Activated CD4-positive, alpha-beta memory T cell treated with anti-CD3 and anti-CD28 coated beads for 36 hours (primary cell): ENCODE measurements around the gene NUDT8. TPM values are rescaled to one million over a fixed set of nuclear protein-coding genes. Genes with fewer than 3 reads are reported as not detected.

Experiments used
- CTCF ChIA-PET: fragments of 350-600 bp; sonication (Branson Sonifier 250); formaldehyde crosslinking; loops from one replicate; lab custom pipeline; 2021; ENCODE audit warnings: antibody characterized with exemption, inconsistent platforms; lab: Charles Lee
- POLR2A ChIA-PET: fragments of 350-600 bp; sonication (Branson Sonifier 250); formaldehyde crosslinking; loops from one replicate; lab custom pipeline; 2021; ENCODE audit warnings: antibody characterized with exemption; lab: Charles Lee
- DNase-seq: peaks from one replicate; pipeline ENCODE4 v3.0.0-alpha.2; 2020
- H3K27ac Mint-ChIP-seq: one replicate; pipeline ENCODE4 v1.8.0; 2021; ENCODE audit warnings: mixed read lengths
- H3K27me3 Mint-ChIP-seq: one replicate; pipeline ENCODE4 v1.8.0; 2021; ENCODE audit warnings: mixed read lengths
- H3K36me3 Mint-ChIP-seq: one replicate; pipeline ENCODE4 v1.8.0; 2021; ENCODE audit warnings: mixed read lengths
- H3K4me1 Mint-ChIP-seq: one replicate; pipeline ENCODE4 v1.8.0; 2021; ENCODE audit warnings: low read depth, mixed read lengths
- H3K4me3 Mint-ChIP-seq: one replicate; pipeline ENCODE4 v1.8.0; 2021; ENCODE audit warnings: mild to moderate bottlenecking, mixed read lengths
- H3K9me3 Mint-ChIP-seq: one replicate; pipeline ENCODE4 v1.8.0; 2021; ENCODE audit warnings: mixed read lengths
- intact Hi-C: fragments of 100-400 bp; cut with micrococcal nuclease; formaldehyde crosslinking; loops from one replicate; pipeline ENCODE4 v1.15.1; 2023
- total RNA-seq, 2 experiments: library from RNA; stranded (reverse); gene quantifications; one replicate each; pipeline ENCODE4 v1.2.3, GENCODE V29; 2021

NUDT8 gene
- total RNA-seq, 2 experiments from 2014 or later = 23.3 to 24.3 TPM

- intact Hi-C loops = no loop called here
- Mint-ChIP-seq H3K36me3 (no peaks in the 10 kb centered on the region), H3K27me3 (peaks cover 4% of the 10 kb centered on the region), H3K4me1 (peaks cover 27% of the 10 kb centered on the region), H3K9me3 (peaks cover 2% of the 10 kb centered on the region), H3K4me3 (no peak overlapping the region), H3K27ac (peak overlapping the region; percentile 16)
- ChIA-PET CTCF (interaction anchor here (0.6 to 7.7 kb wide), 6 partner anchors 10 to 474 kb away, joined by 3 to 56 read pairs (median 6); partner anchors contain the start of gene NUDT8), POLR2A (interaction anchor here (1.6 kb wide), 1 partner anchor 17 kb away, joined by 5 read pairs; the partner anchor contains the start of gene NUDT8)
- DNase-seq = peak; percentile 31
Measured at GRCh38 chr11:67645521-67646461, 16.1 kb upstream of the NUDT8 start.

GRCh38 chr11:67644472-67645418 is 15.0 kb upstream of the NUDT8 start:
- peaks cover 21% of the 10 kb centered on the region for H3K4me1 Mint-ChIP-seq
- peaks cover 2% of the 10 kb centered on the region for H3K9me3 Mint-ChIP-seq
- peaks cover 4% of the 10 kb centered on the region for H3K27me3 Mint-ChIP-seq
- H3K27ac Mint-ChIP-seq = no peak overlapping the region
- DNase-seq = no peak
- H3K4me3 Mint-ChIP-seq = no peak overlapping the region
- intact Hi-C loops = no loop called here
- ChIA-PET POLR2A (no interaction called here), CTCF (interaction anchor here (1.7 to 7.7 kb wide), 3 partner anchors 14 to 31 kb away, joined by 6 to 34 read pairs (median 7); partner anchors contain the start of gene NUDT8)
- H3K36me3 Mint-ChIP-seq = no peaks in the 10 kb centered on the region

- peaks cover 2% of the 10 kb centered on the region for H3K9me3 Mint-ChIP-seq
- H3K27ac Mint-ChIP-seq = no peak overlapping the region
- intact Hi-C loops = no loop called here
- peaks cover 4% of the 10 kb centered on the region for H3K27me3 Mint-ChIP-seq
- ChIA-PET CTCF (interaction anchor here (1.7 to 7.7 kb wide), 3 partner anchors 14 to 30 kb away, joined by 6 to 34 read pairs (median 7); partner anchors contain the start of gene NUDT8), POLR2A (no interaction called here)
- no peak overlapping the region for H3K4me3 Mint-ChIP-seq
- DNase-seq = no peak
- no peaks in the 10 kb centered on the region for H3K36me3 Mint-ChIP-seq
- H3K4me1 Mint-ChIP-seq = peaks cover 16% of the 10 kb centered on the region
Measured at GRCh38 chr11:67644042-67644441, 14.3 kb upstream of the NUDT8 start.

GRCh38 chr11:67642173-67643120 is 12.7 kb upstream of the NUDT8 start:
- ChIA-PET CTCF (interaction anchor here (1.8 to 2.7 kb wide), 2 partner anchors 13 to 28 kb away, joined by 6 to 10 read pairs; partner anchors contain the start of gene NUDT8), POLR2A (no interaction called here)
- Mint-ChIP-seq H3K27ac (no peak overlapping the region), H3K36me3 (no peaks in the 10 kb centered on the region), H3K27me3 (peaks cover 4% of the 10 kb centered on the region), H3K4me1 (peaks cover 16% of the 10 kb centered on the region), H3K4me3 (no peak overlapping the region), H3K9me3 (peaks cover 2% of the 10 kb centered on the region)
- intact Hi-C loops = no loop called here
- no peak for DNase-seq

- Mint-ChIP-seq H3K27me3 (peaks cover 3% of the 10 kb centered on the region), H3K36me3 (no peaks in the 10 kb centered on the region), H3K4me1 (peaks cover 9% of the 10 kb centered on the region), H3K27ac (no peak overlapping the region), H3K9me3 (peaks cover 2% of the 10 kb centered on the region), H3K4me3 (no peak overlapping the region)
- POLR2A ChIA-PET = no interaction called here
- CTCF ChIA-PET = interaction anchor here (1.8 kb wide), 1 partner anchor 12 kb away, joined by 10 read pairs; the partner anchor contains the start of gene NUDT8
- intact Hi-C loops = no loop called here
- no peak for DNase-seq
Measured at GRCh38 chr11:67641338-67642172, 11.8 kb upstream of the NUDT8 start.

- Mint-ChIP-seq H3K4me3 (no peak overlapping the region), H3K27ac (no peak overlapping the region), H3K36me3 (no peaks in the 10 kb centered on the region), H3K9me3 (peaks cover 2% of the 10 kb centered on the region), H3K4me1 (peaks cover 3% of the 10 kb centered on the region), H3K27me3 (no peaks in the 10 kb centered on the region)
- no peak for DNase-seq
- CTCF ChIA-PET = interaction anchor here (0.6 to 2.9 kb wide), 4 partner anchors 12 to 20 kb away, joined by 3 to 11 read pairs (median 4); partner anchors contain the start of gene NUDT8
- POLR2A ChIA-PET = no interaction called here
- intact Hi-C loops = loop anchor here (1.0 kb wide), 1 partner anchor 18 kb away; no protein-coding TSS in a partner anchor
Measured at GRCh38 chr11:67640758-67641337, 11.1 kb upstream of the NUDT8 start.

- H3K27me3 Mint-ChIP-seq = no peaks in the 10 kb centered on the region
- ChIA-PET POLR2A (no interaction called here), CTCF (interaction anchor here (0.6 to 2.9 kb wide), 6 partner anchors 11 to 21 kb away, joined by 3 to 11 read pairs (median 4); partner anchors contain the start of gene NUDT8)
- intact Hi-C loops = loop anchor here (1.0 kb wide), 1 partner anchor 19 kb away; no protein-coding TSS in a partner anchor
- no peak overlapping the region for H3K4me3 Mint-ChIP-seq
- H3K36me3 Mint-ChIP-seq = no peaks in the 10 kb centered on the region
- peak; percentile 73 for DNase-seq
- peaks cover 2% of the 10 kb centered on the region for H3K9me3 Mint-ChIP-seq
- H3K27ac Mint-ChIP-seq = no peak overlapping the region
- peaks cover 3% of the 10 kb centered on the region for H3K4me1 Mint-ChIP-seq
Measured at GRCh38 chr11:67640021-67640757, 10.5 kb upstream of the NUDT8 start.

GRCh38 chr11:67639438-67639859 is 9.7 kb upstream of the NUDT8 start, which contains the start of gene TBX10:
TSS of gene TBX10 (minus strand) at chr11:67639763. CDS start at chr11:67639472, 291 bp downstream.
- peaks cover 2% of the 10 kb centered on the region for H3K9me3 Mint-ChIP-seq

More at GRCh38 chr11:67639438-67639859, 9.7 kb upstream of the NUDT8 start, which contains the start of gene TBX10:
- Mint-ChIP-seq H3K4me1 (peaks cover 3% of the 10 kb centered on the region), H3K27me3 (no peaks in the 10 kb centered on the region), H3K27ac (no peak within 1 kb of the TSS), H3K4me3 (no peak within 1 kb of the TSS), H3K36me3 (no peaks in the 10 kb centered on the region)
- DNase-seq = no peak
- intact Hi-C loops = no loop called here
- ChIA-PET CTCF (interaction anchor here (0.8 to 2.9 kb wide), 6 partner anchors 9 to 21 kb away, joined by 3 to 11 read pairs (median 3); partner anchors contain the start of gene NUDT8), POLR2A (no interaction called here)
